ENCODE measurements around the gene CHTF8. TPM values are rescaled to one million over a fixed set of nuclear protein-coding genes. Genes with fewer than 3 reads are reported as not detected.

CHTF8 gene
- total RNA-seq, 2 experiments from 2014 or later: 135 to 141 TPM

DNA sequence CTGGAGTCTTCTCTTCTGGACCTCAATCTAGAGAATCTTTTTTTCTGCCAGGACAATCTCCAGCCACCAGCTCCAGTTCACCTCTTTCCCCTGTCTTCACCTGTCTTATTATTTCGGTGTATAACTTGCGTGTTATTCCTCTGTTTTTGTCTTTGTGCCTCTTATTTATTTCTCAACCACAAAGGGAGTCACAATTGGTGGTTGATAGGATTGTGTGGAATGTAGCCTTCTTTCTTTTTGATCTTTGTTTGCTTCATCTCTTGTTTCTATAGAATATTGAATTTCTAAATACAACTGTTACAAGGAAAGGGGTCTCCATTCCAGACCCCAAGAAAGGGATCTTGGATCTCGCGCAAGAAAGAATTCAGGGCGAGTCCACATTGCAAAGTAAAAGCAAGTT is 62.9 kb downstream of the CHTF8 start:
- POLR2A ChIA-PET: no interaction called here
- CTCF ChIA-PET: no interaction called here

Other genes with a start within 250 kb of the CHTF8 start
- gene HAS3, start 26.9 kb downstream of the CHTF8 start, total RNA-seq: under 1 TPM; 0.23 to 0.48 TPM
- gene UTP4, start 61 bp upstream of the CHTF8 start, total RNA-seq: 100 to 1,000 TPM; 159 to 160 TPM
- gene SNTB2, start 54.6 kb upstream of the CHTF8 start, total RNA-seq: 10 to 100 TPM; 19.7 to 20.1 TPM
- gene VPS4A, start 178.8 kb upstream of the CHTF8 start, total RNA-seq: 10 to 100 TPM; 32.6 to 32.7 TPM
- gene PDF, start 198.0 kb upstream of the CHTF8 start, total RNA-seq: 10 to 100 TPM; 31.5 to 32.3 TPM
- 10 to 100 TPM; 38.1 to 38.6 TPM for gene COG8, start 207.0 kb upstream of the CHTF8 start, total RNA-seq
- gene NIP7, start 207.2 kb upstream of the CHTF8 start, total RNA-seq: 10 to 100 TPM; 67.8 to 69.2 TPM
- gene TMED6, start 219.2 kb upstream of the CHTF8 start, total RNA-seq: 1 to 10 TPM in 1 of 2 experiments, under 1 TPM in 1; 0.73 to 1.4 TPM

Data from activated CD8-positive, alpha-beta memory T cell treated with anti-CD3 and anti-CD28 coated beads for 36 hours (primary cell).